Ascending aorta (tissue), 2 donors: ENCODE data around the gene R3HDM2. TPM values are rescaled to one million over a fixed set of nuclear protein-coding genes. Genes with fewer than 3 reads are reported as not detected.

ENCODE experiments used
- DNase-seq, 2 donors: peaks; one replicate each; pipeline ENCODE4 v3.0.0-alpha.2; 2019; ENCODE audit warnings: low spot score in 2 of 2
- H3K27ac ChIP-seq, 2 donors: fragments of 200-600 bp; sonication (generic); one replicate each; pipeline ENCODE4 v1.5.1; 2016 to 2017; ENCODE audit warnings: mild to moderate bottlenecking in 1 of 2
- H3K27me3 ChIP-seq: fragments of 200-600 bp; sonication (generic); one replicate; pipeline ENCODE4 v1.5.1; 2017
- H3K36me3 ChIP-seq, 2 donors: fragments of 200-600 bp; sonication (generic); one replicate each; pipeline ENCODE4 v1.5.1; 2016
- H3K4me1 ChIP-seq, 2 donors: fragments of 200-600 bp; sonication (generic); one replicate each; pipeline ENCODE4 v1.5.1; 2016 to 2017; ENCODE audit warnings: mild to moderate bottlenecking in 1 of 2
- H3K4me3 ChIP-seq, 2 donors: fragments of 200-600 bp; sonication (generic); one replicate each; pipeline ENCODE4 v1.5.1; 2016 to 2017; ENCODE audit warnings: mild to moderate bottlenecking in 1 of 2
- H3K9me3 ChIP-seq, 2 donors: fragments of 200-600 bp; sonication (generic); one replicate each; pipeline ENCODE4 v1.5.1; 2016
- CTCF ChIP-seq, 3 experiments: fragments of 200-600 bp in 2 of 3; fragments of 450-650 bp in 1 of 3; sonication (generic) in 2 of 3; IDR thresholded peaks; one replicate each; pipeline ENCODE4 v1.5.1; 2016 to 2019; ENCODE audit warnings: antibody characterized with exemption in 3 of 3, mild to moderate bottlenecking in 1 of 3, moderate library complexity in 1 of 3
- intact Hi-C: fragments of 100-400 bp; cut with DNase I; formaldehyde crosslinking; loops from one replicate; pipeline ENCODE4 v1.15.1; 2023
- total RNA-seq: library from RNA; depleted of rRNA; stranded (reverse); fragments of >200 nt; gene quantifications from one replicate; pipeline ENCODE4 v1.1.0, GENCODE V29; 2016

The R3HDM2 gene
- total RNA-seq, 1 donor from 2014 or later: 49.5 TPM

GRCh38 chr12:57250956-57251355 lies 179.9 kb downstream of the R3HDM2 start, which contains the start of gene STAC3:
Gene STAC3 (minus strand): TSS chr12:57251187. CDS start chr12:57249636, 1,551 bp downstream.
- Histone ChIP-seq H3K36me3 (peaks cover 12% of the 10 kb centered on the region in 2 donors), H3K4me3 (no peak within 1 kb of the TSS), H3K4me1 (no peaks in the 10 kb centered on the region), H3K27me3 (no peaks in the 10 kb centered on the region), H3K27ac (no peak within 1 kb of the TSS), H3K9me3 (no peaks in the 10 kb centered on the region)
- DNase-seq: no peak
- TF ChIP-seq CTCF (IDR thresholded peaks at IDR 0.05): no peak
- intact Hi-C loops: no loop called here

GRCh38 chr12:57250541-57250940 lies 180.3 kb downstream of the R3HDM2 start:
- H3K4me1 ChIP-seq: no peaks in the 10 kb centered on the region
- no peak overlapping the region for H3K27ac ChIP-seq
- H3K4me3 ChIP-seq: no peak overlapping the region
- H3K9me3 ChIP-seq: no peaks in the 10 kb centered on the region
- DNase-seq: no peak
- no peak for TF ChIP-seq CTCF (IDR thresholded peaks at IDR 0.05)
- peaks cover 8 to 9% of the 10 kb centered on the region in 2 donors for H3K36me3 ChIP-seq
- no peaks in the 10 kb centered on the region for H3K27me3 ChIP-seq
- intact Hi-C loops: no loop called here

GRCh38 chr12:57248934-57249742 lies 181.7 kb downstream of the R3HDM2 start:
- Histone ChIP-seq H3K4me1 (no peaks in the 10 kb centered on the region), H3K9me3 (no peaks in the 10 kb centered on the region), H3K27me3 (no peaks in the 10 kb centered on the region), H3K27ac (no peak overlapping the region), H3K4me3 (no peak overlapping the region), H3K36me3 (no peaks in the 10 kb centered on the region)
- DNase-seq: no peak
- intact Hi-C loops: no loop called here
- no peak for TF ChIP-seq CTCF (IDR thresholded peaks at IDR 0.05)

GRCh38 chr12:57247041-57247440 lies 183.8 kb downstream of the R3HDM2 start:
- no peak overlapping the region for H3K27ac ChIP-seq
- no peaks in the 10 kb centered on the region for H3K9me3 ChIP-seq
- peaks cover 9 to 16% of the 10 kb centered on the region in 2 donors for H3K4me1 ChIP-seq
- H3K4me3 ChIP-seq: no peak overlapping the region
- H3K27me3 ChIP-seq: peaks cover 8% of the 10 kb centered on the region
- intact Hi-C loops: no loop called here
- TF ChIP-seq CTCF (IDR thresholded peaks at IDR 0.05): no peak
- no peak for DNase-seq
- no peaks in the 10 kb centered on the region for H3K36me3 ChIP-seq

DNA sequence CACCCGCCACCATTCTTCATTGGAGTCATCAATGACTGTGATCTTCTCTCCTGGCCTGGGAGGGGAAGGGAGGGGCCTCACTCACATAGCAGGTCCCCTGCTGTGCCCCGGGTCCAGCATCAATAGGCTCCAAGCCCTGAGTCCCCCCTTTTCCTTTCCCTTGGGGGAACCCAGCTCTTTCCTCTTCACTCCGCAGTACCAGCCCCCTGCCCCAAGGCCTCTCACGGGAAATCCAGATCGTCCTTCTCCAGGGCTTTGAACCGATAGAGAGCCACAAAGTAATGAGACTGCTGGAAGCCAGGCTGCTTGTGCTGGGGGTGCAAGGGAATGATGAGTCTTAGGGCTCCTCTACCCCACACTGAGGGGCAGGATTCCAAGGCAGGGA lies 186.5 kb downstream of the R3HDM2 start:
- Histone ChIP-seq H3K36me3 (no peaks in the 10 kb centered on the region), H3K4me1 (peaks cover 20 to 40% of the 10 kb centered on the region in 2 donors), H3K27me3 (peaks cover 20% of the 10 kb centered on the region), H3K27ac (no peak overlapping the region), H3K9me3 (no peaks in the 10 kb centered on the region), H3K4me3 (no peak overlapping the region)
- DNase-seq: no peak
- TF ChIP-seq CTCF (IDR thresholded peaks at IDR 0.05): no peak
- intact Hi-C loops: no loop called here
